Loucy (cell line): ENCODE data around the gene ZNF350.
"Not testable (repeated sequence)": the region's sequence is repeated elsewhere in the genome, so short reads cannot be mapped to it uniquely, and the experiment has no call there.

Source experiments
- H2AFZ ChIP-seq: fragments of 200-600 bp; sonication (generic); 2 replicates; pipeline ENCODE4 v1.6.0; 2016; ENCODE audit warnings: antibody characterized with exemption, mild to moderate bottlenecking, low read length, moderate library complexity
- H3F3A ChIP-seq: fragments of 200-600 bp; 2 replicates; pipeline ENCODE4 v1.6.0; 2016; ENCODE audit warnings: antibody characterized with exemption, low read depth, mild to moderate bottlenecking
- H3K27me3 ChIP-seq: fragments of 200-600 bp; sonication (generic); 2 replicates; pipeline ENCODE4 v1.6.1; 2014; ENCODE audit warnings: low read length, mild to moderate bottlenecking; ENCODE audit not compliant: insufficient read depth, poor library complexity, severe bottlenecking
- H3K36me3 ChIP-seq: fragments of 200-600 bp; sonication (generic); 2 replicates; pipeline ENCODE4 v1.6.1; 2016; ENCODE audit warnings: low read length; ENCODE audit not compliant: insufficient read depth
- H3K4me1 ChIP-seq: fragments of 200-600 bp; sonication (generic); 2 replicates; pipeline ENCODE4 v1.5.1; 2014; ENCODE audit warnings: low read length, mild to moderate bottlenecking; ENCODE audit not compliant: insufficient read depth, poor library complexity, severe bottlenecking
- H3K4me2 ChIP-seq: fragments of 200-600 bp; sonication (generic); 2 replicates; pipeline ENCODE4 v1.6.0; 2014; ENCODE audit warnings: antibody characterized with exemption, low read length, low read depth, mild to moderate bottlenecking; ENCODE audit not compliant: poor library complexity, severe bottlenecking
- H3K4me3 ChIP-seq: fragments of 200-600 bp; sonication (generic); 2 replicates; pipeline ENCODE4 v1.5.1; 2014; ENCODE audit warnings: low read length, mild to moderate bottlenecking, mixed read lengths; ENCODE audit not compliant: poor library complexity, severe bottlenecking
- H3K79me2 ChIP-seq: fragments of 200-600 bp; sonication (generic); 2 replicates; pipeline ENCODE4 v1.6.1; 2014; ENCODE audit warnings: low read length; ENCODE audit not compliant: insufficient read depth
- H3K9ac ChIP-seq: fragments of 200-600 bp; sonication (generic); 2 replicates; pipeline ENCODE4 v1.6.0; 2014; ENCODE audit warnings: mild to moderate bottlenecking, low read depth, low read length, moderate library complexity; ENCODE audit not compliant: poor library complexity, severe bottlenecking
- H3K9me2 ChIP-seq: fragments of 200-600 bp; sonication (generic); replicated peaks from 2 replicates; pipeline ENCODE4 v1.6.1; 2016; ENCODE audit warnings: low read depth, low read length, mixed read lengths
- H3K9me3 ChIP-seq: fragments of 200-600 bp; sonication (generic); 2 replicates; pipeline ENCODE4 v1.6.1; 2014; ENCODE audit warnings: mild to moderate bottlenecking, antibody characterized with exemption, low read length, low read depth; ENCODE audit not compliant: insufficient read depth
- H4K20me1 ChIP-seq: fragments of 200-600 bp; sonication (generic); 2 replicates; pipeline ENCODE4 v1.6.0; 2014; ENCODE audit warnings: antibody characterized with exemption, low read length, mild to moderate bottlenecking; ENCODE audit not compliant: insufficient read depth, poor library complexity, severe bottlenecking
- CTCF ChIP-seq: fragments of 200-600 bp; sonication (generic); conservative IDR thresholded peaks from 2 replicates; pipeline ENCODE4 v1.5.1; 2014; ENCODE audit warnings: mild to moderate bottlenecking, antibody characterized with exemption, low read length
- EZH2phosphoT487 ChIP-seq: fragments of 200-600 bp; IDR thresholded peaks from 2 replicates; pipeline ENCODE4 v1.6.1; 2018; ENCODE audit warnings: antibody characterized with exemption, mild to moderate bottlenecking, moderate library complexity, borderline replicate concordance

The ZNF350 gene

GRCh38 chr19:51977346-51977745 lies 9.3 kb downstream of the ZNF350 start:
- Histone ChIP-seq H3F3A (no peaks in the 10 kb centered on the region), H3K9me2 (no peaks in the 10 kb centered on the region), H3K79me2 (peaks cover 53% of the 10 kb centered on the region), H3K4me1 (no peaks in the 10 kb centered on the region), H3K9ac (no peak overlapping the region), H3K4me2 (no peak overlapping the region), H3K27me3 (no peaks in the 10 kb centered on the region), H3K36me3 (peaks cover 25% of the 10 kb centered on the region), H3K4me3 (no peak overlapping the region), H4K20me1 (no peaks in the 10 kb centered on the region), H2AFZ (no peak overlapping the region), H3K9me3 (peaks cover 15% of the 10 kb centered on the region; the same call in 1 of the 2 replicates)
- TF ChIP-seq EZH2phosphoT487 (no peak), CTCF (no peak)

GRCh38 chr19:51976852-51977251 lies 9.8 kb downstream of the ZNF350 start:
- Histone ChIP-seq H3K9ac (no peak overlapping the region), H3F3A (no peaks in the 10 kb centered on the region), H3K36me3 (peaks cover 30% of the 10 kb centered on the region), H2AFZ (no peak overlapping the region), H3K9me3 (peaks cover 20% of the 10 kb centered on the region; the same call in 1 of the 2 replicates), H3K79me2 (peaks cover 48% of the 10 kb centered on the region), H3K4me3 (no peak overlapping the region), H3K4me1 (no peaks in the 10 kb centered on the region), H3K4me2 (no peak overlapping the region), H4K20me1 (no peaks in the 10 kb centered on the region), H3K9me2 (no peaks in the 10 kb centered on the region), H3K27me3 (no peaks in the 10 kb centered on the region)
- TF ChIP-seq EZH2phosphoT487 (no peak), CTCF (no peak)

GRCh38 chr19:51975787-51976186 lies 10.9 kb downstream of the ZNF350 start:
- H3K4me1 ChIP-seq, H3K4me3 ChIP-seq, H4K20me1 ChIP-seq, H3F3A ChIP-seq, H3K27me3 ChIP-seq, H3K4me2 ChIP-seq, H3K9me2 ChIP-seq, H2AFZ ChIP-seq, H3K9ac ChIP-seq: not testable (repeated sequence)
- Histone ChIP-seq H3K9me3 (peaks cover 30% of the 10 kb centered on the region; the same call in 1 of the 2 replicates), H3K36me3 (peaks cover 41% of the 10 kb centered on the region), H3K79me2 (peaks cover 40% of the 10 kb centered on the region)

- H3K9me3 ChIP-seq: peaks cover 32% of the 10 kb centered on the region; the same call in 1 of the 2 replicates
- no peak overlapping the region for H3K4me3 ChIP-seq
Observed at GRCh38 chr19:51971624-51972023, 15.0 kb downstream of the ZNF350 start.

More at GRCh38 chr19:51971624-51972023, 15.0 kb downstream of the ZNF350 start:
- H3K27me3 ChIP-seq: no peaks in the 10 kb centered on the region
- H3K79me2 ChIP-seq: peaks cover 9% of the 10 kb centered on the region; the same call in 1 of the 2 replicates
- H3K36me3 ChIP-seq: peaks cover 78% of the 10 kb centered on the region
- H4K20me1 ChIP-seq: no peaks in the 10 kb centered on the region
- no peaks in the 10 kb centered on the region for H3K4me1 ChIP-seq
- TF ChIP-seq CTCF (no peak), EZH2phosphoT487 (no peak)
- H2AFZ ChIP-seq: no peak overlapping the region
- H3K9ac ChIP-seq: no peak overlapping the region
- H3K4me2 ChIP-seq: no peak overlapping the region
- H3K9me2 ChIP-seq: no peaks in the 10 kb centered on the region
- H3F3A ChIP-seq: no peaks in the 10 kb centered on the region
